GM18511 (cell line): ENCODE measurements around the gene STXBP5.
A peak's percentile ranks its signal among the peaks of the same experiment; 100 is the strongest.

ENCODE experiments used
- ATAC-seq: cut with Tn5 transposase; IDR thresholded peaks from one replicate; pipeline ENCODE4 v1.9.1; 2021; ENCODE audit warnings: mild to moderate bottlenecking, moderate library complexity; ENCODE audit not compliant: unreplicated experiment

The STXBP5 gene

DNA sequence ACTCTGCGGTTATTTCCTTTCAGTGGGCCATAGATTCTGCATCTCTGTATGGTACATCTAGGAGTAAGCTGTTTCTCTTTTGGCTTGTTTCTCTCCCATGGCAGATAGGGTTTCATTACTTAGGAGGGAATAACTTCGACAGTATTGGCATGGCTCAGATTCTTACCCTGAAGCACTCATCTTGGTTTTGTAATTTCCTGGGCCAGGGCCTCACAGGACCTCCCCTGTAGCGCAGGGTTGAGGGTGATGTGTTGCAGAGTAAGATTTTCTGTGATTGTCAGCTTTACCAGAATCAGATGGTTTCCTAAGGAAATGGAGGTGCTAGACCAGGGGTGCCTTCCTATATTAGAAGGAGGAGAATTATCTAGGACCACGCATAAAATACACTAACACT, 78.3 kb downstream of the STXBP5 start:
- no peak for ATAC-seq

DNA sequence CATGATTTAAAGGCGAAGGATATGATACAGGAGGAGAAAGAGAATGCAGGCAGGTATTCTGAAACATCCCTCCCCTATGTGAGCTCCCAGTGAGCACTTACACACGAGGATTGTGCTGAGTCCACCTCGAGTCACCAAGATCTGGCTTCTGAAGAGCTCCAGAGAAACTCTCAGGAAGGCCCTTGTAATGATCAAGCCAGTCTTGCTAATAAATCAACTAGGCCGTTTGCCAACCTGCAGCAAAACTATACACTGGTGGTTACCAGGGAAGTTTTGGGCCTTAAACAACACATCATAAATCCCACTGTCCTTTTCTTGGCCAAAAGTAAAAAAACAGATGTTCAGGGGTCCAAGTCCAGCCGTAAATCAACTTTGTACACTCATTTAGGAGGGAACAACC, 79.2 kb downstream of the STXBP5 start:
- ATAC-seq, result no peak

DNA sequence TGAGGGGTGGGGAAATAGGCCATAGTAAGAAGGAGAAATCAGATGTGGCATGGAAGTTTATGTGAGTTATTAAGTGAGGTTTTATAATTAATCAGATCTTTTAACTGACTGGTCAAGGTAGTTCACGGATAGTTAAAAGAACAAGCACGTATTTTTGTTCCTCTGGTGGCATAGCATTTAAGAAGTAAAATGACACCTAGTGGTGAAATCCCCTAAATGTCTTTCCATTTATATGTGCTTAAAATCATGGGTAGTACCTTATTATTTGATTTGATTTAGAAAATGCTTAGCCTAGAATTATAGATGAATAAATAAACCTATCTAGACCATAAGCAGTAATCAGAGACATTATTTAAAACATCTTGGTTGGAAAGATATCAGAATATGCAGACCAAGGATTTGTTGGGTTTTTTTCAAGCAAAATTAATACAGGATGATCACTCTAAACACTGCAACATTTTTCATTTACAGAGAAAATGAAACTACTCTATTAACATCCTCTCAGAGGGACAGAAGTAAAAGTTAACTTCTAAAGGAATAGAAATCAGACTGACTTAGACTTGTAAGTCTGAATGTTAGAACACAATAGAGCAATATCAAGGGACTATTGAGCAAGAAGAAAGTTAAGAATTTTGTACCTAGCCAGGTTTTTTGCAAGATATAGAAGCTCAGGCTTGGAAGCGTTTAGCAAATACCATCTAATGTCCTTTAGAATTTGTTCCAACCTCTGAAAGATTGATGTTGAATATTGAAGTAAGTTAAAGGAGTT, 81.1 kb downstream of the STXBP5 start:
- ATAC-seq, result peak; percentile 76

DNA sequence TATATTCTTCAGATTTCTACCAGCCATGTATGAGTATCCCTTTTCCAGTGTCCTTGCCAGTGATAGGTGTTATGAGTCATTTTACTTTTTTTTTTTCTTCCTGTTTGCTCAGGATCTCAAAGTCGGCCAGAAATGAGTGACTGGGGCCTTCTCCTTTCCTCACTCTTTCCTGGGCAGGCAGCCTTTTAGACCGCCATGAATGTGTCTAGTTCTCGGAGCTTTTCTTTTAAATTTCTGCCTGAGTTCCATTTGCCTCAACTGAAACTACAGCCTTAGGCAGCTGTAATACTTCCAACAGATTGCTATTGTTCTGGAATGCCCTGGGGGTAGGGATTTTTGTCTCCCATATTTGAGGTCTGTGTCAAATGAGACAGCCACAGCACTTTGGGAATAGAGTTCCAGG, 83.7 kb downstream of the STXBP5 start:
- ATAC-seq, result no peak

- ATAC-seq, result no peak
Observed at GRCh38 chr6:147297124-147297523, 92.9 kb downstream of the STXBP5 start.

DNA sequence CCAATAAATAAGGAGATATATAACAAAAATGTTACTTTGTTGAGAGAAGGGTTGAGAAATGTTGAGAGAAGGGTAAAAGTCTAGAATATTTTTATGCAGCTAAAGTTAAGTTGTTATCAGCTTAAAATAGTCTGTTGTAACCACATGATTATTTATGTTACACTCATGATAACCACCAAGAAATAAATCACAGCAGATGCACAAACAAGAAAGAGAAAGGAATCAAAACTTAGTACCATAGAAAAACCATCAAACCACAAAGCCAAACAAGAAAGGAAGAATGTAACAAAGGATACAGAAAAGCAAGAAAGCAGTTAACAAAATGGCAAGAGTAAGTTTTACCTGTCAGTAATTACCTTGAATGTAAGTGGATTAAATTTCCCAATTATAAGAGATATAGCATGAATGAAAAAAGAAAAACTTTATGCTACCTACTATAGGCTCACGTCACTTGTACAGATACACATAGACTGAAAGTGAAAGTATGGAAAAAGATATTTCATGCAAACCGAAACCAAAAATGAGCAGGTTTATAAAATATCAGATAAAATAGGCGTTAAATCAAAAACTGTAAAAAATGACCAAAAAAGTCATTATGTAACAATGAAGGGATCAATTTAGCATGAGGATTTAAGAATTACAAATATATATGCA, 93.6 kb downstream of the STXBP5 start:
- no peak for ATAC-seq

DNA sequence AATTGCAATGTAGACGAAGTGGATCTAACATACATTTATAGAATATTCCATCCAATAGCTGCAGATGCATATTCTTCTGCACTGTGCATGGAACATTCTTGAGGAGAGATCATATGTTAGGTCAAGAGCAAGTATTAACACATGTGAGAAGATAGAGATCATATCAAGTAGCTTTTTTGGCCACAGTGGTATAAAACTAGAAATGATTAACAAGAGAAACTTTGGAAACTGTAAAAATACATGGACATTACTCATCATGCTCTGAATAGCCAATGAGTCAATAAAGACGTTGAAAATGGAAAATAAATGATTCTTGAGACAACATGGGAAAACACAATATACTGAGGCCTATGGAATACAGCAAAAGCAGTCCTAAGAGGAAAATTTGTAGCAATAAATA, 94.2 kb downstream of the STXBP5 start:
- ATAC-seq, result no peak

- ATAC-seq, result no peak
Observed at GRCh38 chr6:147299035-147299434, 94.8 kb downstream of the STXBP5 start.

DNA sequence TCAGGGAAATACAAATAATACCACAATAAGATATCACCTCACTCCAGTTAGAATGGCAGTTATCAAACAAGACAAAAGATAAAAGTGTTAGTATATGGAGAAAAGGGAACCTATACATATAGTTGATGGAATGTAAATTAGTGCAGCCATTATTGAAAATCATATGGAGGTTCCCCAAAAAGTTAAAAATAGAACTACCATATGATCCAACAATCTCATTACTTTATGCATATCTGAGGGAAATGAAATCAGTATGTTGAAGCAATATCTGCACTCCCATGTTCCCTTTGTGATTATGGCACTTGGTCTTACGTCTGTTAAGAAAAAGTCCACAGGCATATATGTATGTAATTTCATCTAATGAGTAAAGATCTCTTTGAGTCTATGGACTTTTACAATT, 96.9 kb downstream of the STXBP5 start:
- ATAC-seq, result no peak

DNA sequence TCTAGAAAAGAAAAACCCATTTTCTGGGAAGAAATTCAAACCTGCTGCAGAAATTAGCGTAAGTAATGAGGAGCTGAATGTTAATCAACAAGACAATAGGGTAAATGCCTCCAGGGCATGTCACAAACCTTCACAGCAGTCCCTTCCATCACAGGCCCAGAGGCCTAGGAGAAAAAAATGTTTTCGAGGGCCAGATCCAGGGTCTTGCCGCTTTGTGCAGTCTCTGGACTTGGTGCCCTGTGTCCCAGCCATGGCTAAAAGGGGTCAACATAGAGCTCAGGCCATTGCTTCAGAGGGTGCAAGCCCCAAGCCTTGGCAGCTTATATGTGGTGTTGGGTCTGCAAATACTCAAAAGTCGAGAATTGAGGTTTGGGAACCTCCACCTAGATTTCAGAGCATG, 99.8 kb downstream of the STXBP5 start:
- ATAC-seq, result no peak

DNA sequence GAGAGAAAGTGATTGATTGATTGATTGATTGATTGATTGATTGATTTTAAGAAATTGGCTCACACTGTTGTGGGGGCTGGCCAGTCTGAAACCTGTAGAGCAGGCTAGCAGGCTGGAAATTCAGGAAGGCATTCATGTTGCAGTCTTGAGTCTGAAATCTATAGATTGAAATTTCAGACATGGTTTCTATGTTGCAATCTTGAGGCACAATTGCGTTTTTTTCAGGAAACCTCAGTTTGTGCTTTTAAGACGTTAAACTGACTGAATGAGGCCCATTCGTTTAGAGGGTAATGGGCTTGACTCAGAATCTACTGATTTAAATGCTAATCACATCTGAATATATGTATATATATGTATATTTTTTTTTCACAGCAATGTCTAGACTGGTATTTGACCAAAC, 106.3 kb downstream of the STXBP5 start:
- ATAC-seq, result no peak

DNA sequence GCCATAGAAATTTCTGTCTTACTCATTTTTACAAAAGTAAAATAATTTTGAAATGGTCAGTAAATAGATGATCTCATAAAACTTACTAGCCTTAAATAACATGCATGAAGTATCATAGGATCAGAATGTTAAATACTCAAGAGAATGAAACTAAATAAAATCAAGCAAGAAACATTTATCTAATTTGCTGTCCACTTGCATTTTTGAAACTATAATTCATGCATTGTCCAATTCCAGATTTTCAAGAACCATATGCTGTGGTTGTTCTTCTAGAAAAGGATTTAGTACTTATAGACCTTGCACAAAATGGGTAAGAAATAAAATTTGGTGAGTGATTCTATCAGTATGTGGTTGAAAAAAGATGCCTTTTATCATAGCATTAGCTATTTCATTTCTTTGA, 107.0 kb downstream of the STXBP5 start:
- no peak for ATAC-seq

DNA sequence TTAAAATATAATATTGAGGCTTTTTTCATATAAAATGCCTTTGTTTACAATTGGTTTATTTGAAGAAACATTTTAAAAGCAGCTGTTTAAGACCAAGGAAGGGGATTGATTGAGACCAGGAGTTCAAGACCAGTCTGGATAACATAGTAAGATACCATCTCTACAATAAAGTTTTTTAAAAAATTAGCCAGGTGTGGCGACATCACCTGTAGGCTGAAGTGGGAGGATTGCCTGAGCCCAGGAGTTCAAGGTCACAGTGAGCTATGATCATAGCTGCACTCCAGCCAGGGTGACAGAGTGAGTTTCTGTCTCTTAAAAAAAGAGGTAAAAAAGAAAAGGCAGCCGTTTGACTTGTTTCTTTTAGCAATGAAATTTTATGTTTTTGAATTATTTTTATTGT, 117.0 kb downstream of the STXBP5 start:
- no peak for ATAC-seq

- peak; percentile 98 for ATAC-seq
Observed at GRCh38 chr6:147322299-147323162, 118.3 kb downstream of the STXBP5 start.

GRCh38 chr6:147325557-147325956, 121.3 kb downstream of the STXBP5 start:
- no peak for ATAC-seq

GRCh38 chr6:147331401-147331800, 127.2 kb downstream of the STXBP5 start:
- no peak for ATAC-seq

DNA sequence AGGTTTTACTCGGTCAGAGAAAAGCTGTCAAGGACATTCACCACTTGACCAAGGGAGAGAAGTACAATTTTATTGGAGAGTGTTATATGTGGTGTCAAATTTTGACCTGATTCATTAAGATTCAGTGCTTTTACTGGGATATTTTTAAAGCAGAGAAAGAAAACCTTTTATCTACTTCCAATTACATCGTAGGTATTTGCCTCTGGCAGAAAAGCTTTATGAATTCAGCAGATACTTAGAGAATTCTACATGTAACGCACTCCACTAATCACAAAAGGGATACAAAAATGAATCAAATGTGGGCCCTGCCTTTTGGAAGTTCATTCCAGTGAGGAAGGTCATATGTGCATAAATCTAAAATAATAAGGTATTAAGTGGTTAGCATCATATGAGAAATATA, 133.7 kb downstream of the STXBP5 start:
- ATAC-seq, result no peak

- no peak for ATAC-seq
Observed at GRCh38 chr6:147341486-147341885, 137.3 kb downstream of the STXBP5 start.

GRCh38 chr6:147345902-147346301, 141.7 kb downstream of the STXBP5 start:
- no peak for ATAC-seq

DNA sequence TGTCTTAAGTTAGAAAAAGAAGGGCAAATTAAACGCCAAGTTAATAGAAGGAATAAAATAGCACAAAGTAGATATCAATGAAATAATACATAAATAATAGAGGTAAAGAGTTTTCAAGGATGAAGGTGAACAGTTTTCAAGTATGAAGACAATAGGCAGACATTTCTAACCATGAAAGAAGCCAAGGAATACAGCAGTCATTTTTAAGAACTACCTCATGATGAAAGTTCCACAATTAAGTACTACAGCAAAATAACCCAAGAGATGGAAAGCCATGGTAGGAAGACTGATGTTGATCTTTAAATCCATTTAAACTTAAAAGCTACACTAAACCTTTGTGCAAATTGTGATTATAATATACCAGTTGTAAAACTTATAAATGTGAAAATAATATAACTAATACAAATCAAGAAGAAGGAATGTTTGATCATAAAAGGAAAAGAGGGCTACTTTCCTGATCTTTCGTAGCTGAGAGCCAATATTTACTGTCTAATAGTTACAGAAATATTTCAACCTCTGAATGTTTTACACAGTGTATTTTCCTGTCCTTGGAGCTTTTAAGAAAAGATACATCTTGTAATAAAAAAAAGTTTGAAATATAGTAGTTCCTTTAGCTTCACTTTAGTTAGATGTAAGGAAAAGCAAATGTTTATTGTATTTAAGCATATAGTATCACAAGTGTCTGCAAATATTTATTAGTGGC, 143.1 kb downstream of the STXBP5 start:
- no peak for ATAC-seq
